ENCODE measurements around the gene CRIP3. TPM values are rescaled to one million over a fixed set of nuclear protein-coding genes. Genes with fewer than 3 reads are reported as not detected.

The CRIP3 gene
- total RNA-seq, 4 donors from 2014 or later, result 0.45 to 0.93 TPM; not detected in 2

DNA sequence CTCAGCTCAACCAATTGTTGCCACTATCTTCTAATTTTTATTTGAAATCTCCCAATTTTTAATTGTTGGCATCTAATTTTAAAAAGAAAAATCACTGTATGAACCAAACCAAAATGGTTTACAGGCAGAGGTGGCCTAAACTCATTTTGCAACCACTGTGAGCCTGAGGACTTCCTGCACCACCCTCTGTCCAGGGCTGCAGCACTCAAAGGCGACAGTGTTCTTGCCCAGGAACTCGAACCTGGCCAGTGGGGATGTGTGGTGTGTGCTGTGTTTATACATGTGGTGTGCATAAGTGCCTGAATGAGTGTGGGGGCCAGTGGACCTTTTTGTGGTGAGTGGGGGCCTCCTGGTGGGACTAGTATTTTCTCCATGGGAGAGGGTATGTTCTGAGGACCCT lies 34.9 kb downstream of the CRIP3 start:
- intact Hi-C loops (cut with DNase I), result no loop called here

DNA sequence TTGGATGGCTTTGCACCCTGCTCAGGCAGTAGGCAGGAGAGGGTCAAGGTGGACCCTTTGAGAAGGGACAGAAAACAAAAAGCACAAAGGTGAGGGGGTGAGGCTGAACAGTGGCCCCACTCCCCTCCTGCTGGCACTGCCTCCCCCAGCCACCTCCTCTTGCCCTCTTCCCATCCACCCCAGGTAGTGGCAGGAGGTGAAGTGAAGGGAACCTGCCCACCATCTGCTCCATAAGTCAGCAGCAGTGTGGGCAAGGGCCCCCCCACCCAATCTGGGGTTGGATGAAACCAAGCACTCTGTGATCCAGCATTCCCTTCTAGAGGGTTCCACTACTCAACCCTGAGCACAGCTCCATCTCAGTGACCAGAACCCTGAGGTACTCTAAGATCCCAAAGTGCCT lies 36.7 kb downstream of the CRIP3 start:
- Histone ChIP-seq H3K4me3 (replicated peaks in 1 of 3) (no peak overlapping the region), H3K27ac (no peak overlapping the region), H3K4me1 (peaks cover 33 to 56% of the 10 kb centered on the region in 2 donors), H3K9me3 (no peaks in the 10 kb centered on the region), H3K36me3 (no peaks in the 10 kb centered on the region), H3K27me3 (no peaks in the 10 kb centered on the region)
- TF ChIP-seq POLR2A (IDR thresholded peaks at IDR 0.05), result no peak
- TF ChIP-seq, protein P1, sequence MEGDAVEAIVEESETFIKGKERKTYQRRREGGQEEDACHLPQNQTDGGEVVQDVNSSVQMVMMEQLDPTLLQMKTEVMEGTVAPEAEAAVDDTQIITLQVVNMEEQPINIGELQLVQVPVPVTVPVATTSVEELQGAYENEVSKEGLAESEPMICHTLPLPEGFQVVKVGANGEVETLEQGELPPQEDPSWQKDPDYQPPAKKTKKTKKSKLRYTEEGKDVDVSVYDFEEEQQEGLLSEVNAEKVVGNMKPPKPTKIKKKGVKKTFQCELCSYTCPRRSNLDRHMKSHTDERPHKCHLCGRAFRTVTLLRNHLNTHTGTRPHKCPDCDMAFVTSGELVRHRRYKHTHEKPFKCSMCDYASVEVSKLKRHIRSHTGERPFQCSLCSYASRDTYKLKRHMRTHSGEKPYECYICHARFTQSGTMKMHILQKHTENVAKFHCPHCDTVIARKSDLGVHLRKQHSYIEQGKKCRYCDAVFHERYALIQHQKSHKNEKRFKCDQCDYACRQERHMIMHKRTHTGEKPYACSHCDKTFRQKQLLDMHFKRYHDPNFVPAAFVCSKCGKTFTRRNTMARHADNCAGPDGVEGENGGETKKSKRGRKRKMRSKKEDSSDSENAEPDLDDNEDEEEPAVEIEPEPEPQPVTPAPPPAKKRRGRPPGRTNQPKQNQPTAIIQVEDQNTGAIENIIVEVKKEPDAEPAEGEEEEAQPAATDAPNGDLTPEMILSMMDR (IDR thresholded peaks at IDR 0.05), result no peak
- intact Hi-C loops (cut with DNase I), result no loop called here
- DNase-seq, result no peak

More for the DNA sequence above, 34.9 kb downstream of the CRIP3 start:
- no peak for DNase-seq
- H3K36me3 ChIP-seq, result no peaks in the 10 kb centered on the region
- H3K4me3 ChIP-seq (replicated peaks in 1 of 3), result no peak overlapping the region
- H3K27ac ChIP-seq, result no peak overlapping the region
- H3K4me1 ChIP-seq, result peaks cover 33 to 46% of the 10 kb centered on the region in 2 donors
- H3K27me3 ChIP-seq, result no peaks in the 10 kb centered on the region
- 54 to 63% methylated on average over 2 of the region's 2 CpGs for WGBS, 2 donors
- TF ChIP-seq, protein P1 (IDR thresholded peaks at IDR 0.05), result no peak
- TF ChIP-seq POLR2A (IDR thresholded peaks at IDR 0.05), result no peak
- H3K9me3 ChIP-seq, result no peaks in the 10 kb centered on the region

DNA sequence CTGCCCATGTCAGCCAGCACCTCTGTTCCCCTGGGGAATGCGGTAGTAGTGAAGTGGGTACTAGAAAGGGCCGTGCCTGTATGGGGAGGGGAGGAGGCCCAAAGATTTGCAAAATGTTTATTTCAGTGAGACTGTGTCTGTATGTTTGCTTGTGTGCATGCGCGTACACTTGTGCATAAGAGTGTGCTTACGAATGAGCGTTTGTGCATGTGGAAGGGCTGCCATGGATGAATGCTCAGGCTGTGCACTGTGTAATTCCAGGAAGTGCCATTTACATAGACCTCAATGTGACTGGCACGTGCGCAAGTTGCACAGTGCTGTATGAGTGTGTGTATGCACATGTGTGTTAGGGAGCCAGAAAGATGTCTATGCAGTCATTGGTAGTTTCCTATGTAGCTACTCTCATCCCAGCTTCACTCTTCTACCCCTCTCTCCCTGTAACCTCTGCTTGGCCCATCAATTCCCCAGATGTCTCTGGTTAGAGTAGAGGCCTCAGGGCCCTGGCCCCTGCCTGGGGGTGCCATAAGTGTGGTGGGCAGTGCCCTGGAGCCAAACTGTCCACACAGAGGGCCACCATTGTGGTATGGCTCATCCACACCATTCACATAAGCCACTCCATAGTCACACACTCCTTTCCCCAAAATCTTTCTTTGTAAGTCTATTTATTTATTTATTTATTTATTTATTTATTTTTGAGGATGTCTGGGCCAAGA lies 37.4 kb downstream of the CRIP3 start:
- H3K27ac ChIP-seq, result peak overlapping the region; percentile 44 to 49 (median 48)
- intact Hi-C loops (cut with DNase I), result no loop called here

DNA sequence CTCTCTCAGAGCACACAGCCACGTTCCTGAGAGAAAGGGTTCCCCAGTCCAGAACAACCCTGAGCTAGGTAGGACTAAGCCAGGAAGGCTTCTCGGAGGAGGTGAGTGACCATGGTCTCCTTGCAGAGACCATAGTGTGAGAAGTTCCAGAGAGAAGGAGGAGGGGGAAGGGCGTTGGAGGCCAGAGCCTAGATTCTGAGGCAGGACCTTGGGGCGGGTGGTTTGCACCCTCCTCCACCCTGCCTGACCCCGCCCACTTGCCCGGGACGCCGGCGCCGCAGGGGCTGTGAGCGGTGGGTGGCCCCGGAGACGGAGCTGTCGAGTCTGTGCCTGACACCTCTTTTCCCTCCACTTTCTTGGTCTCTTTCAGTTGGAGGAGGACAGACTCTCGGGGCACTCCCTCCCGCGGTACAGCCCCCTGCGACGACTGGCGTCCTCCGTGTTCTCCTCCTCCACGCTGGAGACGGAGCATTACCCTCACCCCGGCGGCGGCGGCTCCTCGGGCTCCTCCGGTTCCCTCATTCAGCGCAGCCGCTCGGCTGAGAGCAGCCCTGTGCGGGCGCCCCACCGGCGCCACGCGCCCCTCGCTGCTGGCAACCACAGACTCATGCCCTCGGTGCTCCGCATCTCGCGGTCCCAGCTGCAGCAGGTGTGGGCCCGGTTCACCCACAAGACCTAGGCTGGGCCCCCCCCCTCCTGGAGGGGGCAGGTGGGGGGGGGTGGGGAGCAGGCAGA lies 39.2 kb downstream of the CRIP3 start:
- no peaks in the 10 kb centered on the region for H3K9me3 ChIP-seq
- TF ChIP-seq POLR2A (IDR thresholded peaks at IDR 0.05), result no peak
- TF ChIP-seq, protein P1 (IDR thresholded peaks at IDR 0.05), result no peak
- H3K4me1 ChIP-seq, result peaks cover 23 to 37% of the 10 kb centered on the region in 2 donors
- intact Hi-C loops (cut with DNase I), result no loop called here
- H3K27me3 ChIP-seq, result no peaks in the 10 kb centered on the region
- DNase-seq, result peak; percentile 25 to 27
- peak overlapping the region in 1 of 3 donors; percentile 16 for H3K4me3 ChIP-seq (replicated peaks in 1 of 3)
- peak overlapping the region in 2 of 3 donors; percentile 30 to 44 for H3K27ac ChIP-seq
- 8 to 11% methylated on average over 23 to 24 of the region's 44 CpGs for WGBS, 2 donors
- no peaks in the 10 kb centered on the region for H3K36me3 ChIP-seq

More for the DNA sequence above, 37.4 kb downstream of the CRIP3 start:
- TF ChIP-seq, protein P1 (IDR thresholded peaks at IDR 0.05), result no peak
- TF ChIP-seq POLR2A (IDR thresholded peaks at IDR 0.05), result no peak
- no peak overlapping the region for H3K4me3 ChIP-seq (replicated peaks in 1 of 3)
- no peaks in the 10 kb centered on the region for H3K9me3 ChIP-seq
- WGBS, 2 donors, result 47 to 59% methylated on average over 8 of the region's 8 CpGs
- H3K27me3 ChIP-seq, result no peaks in the 10 kb centered on the region
- no peaks in the 10 kb centered on the region for H3K36me3 ChIP-seq
- DNase-seq, result peak; percentile 31 to 56
- peaks cover 33 to 53% of the 10 kb centered on the region in 2 donors for H3K4me1 ChIP-seq

DNA sequence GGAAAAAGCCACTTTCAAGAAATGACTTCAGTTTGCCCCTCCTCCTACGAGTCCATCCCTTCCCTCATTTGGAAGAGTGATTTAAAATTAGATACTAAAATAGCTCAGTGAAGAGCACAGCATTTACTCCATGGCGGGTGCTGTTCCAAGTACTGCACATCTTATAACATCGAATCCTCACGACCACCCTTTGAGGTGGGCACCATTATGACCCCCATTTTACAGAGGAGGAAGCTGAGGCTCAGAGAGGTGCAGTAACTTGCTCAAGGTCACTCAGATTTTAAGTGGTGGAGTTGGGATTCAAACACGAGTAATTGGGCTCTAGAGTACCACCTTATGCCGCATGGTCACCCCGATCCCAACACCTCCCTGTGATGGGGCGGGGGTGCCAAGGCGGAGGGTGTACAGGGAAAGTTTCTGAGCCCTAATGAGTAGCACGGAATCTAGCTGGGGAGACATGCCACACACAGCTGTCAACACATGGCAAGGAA lies 39.8 kb downstream of the CRIP3 start:
- no peak for TF ChIP-seq POLR2A (IDR thresholded peaks at IDR 0.05)
- TF ChIP-seq, protein P1 (IDR thresholded peaks at IDR 0.05), result no peak
- Histone ChIP-seq H3K9me3 (no peaks in the 10 kb centered on the region), H3K27ac (peak overlapping the region in 1 of 3 donors; percentile 6), H3K4me1 (peaks cover 23 to 37% of the 10 kb centered on the region in 2 donors), H3K27me3 (no peaks in the 10 kb centered on the region), H3K4me3 (replicated peaks in 1 of 3) (no peak overlapping the region), H3K36me3 (no peaks in the 10 kb centered on the region)
- no peak for DNase-seq
- 69 to 80% methylated on average over 10 of the region's 10 CpGs for WGBS, 2 donors
- intact Hi-C loops (cut with DNase I), result no loop called here
